Activated CD4-positive, alpha-beta T cell treated with anti-CD3 and anti-CD28 coated beads, Interleukin-2, amount 50 U/mL, for 16 hours (primary cell): ENCODE results near the gene IL4I1.

Source experiments
- DNase-seq: peaks from one replicate; pipeline ENCODE4 v3.0.0-alpha.2; 2020

The IL4I1 gene

GRCh38 chr19:49894011-49894664, 2.5 kb downstream of the IL4I1 start:
- DNase-seq = no peak

GRCh38 chr19:49892716-49893115, 4.0 kb downstream of the IL4I1 start:
- DNase-seq = no peak

GRCh38 chr19:49891393-49891792, 5.3 kb downstream of the IL4I1 start:
- DNase-seq = no peak

- DNase-seq = peak; percentile 41
Measured at GRCh38 chr19:49890349-49891311, 6.1 kb downstream of the IL4I1 start.

GRCh38 chr19:49889687-49890348, 6.9 kb downstream of the IL4I1 start:
- DNase-seq = peak; percentile 84

- no peak for DNase-seq
Measured at GRCh38 chr19:49889038-49889686, 7.5 kb downstream of the IL4I1 start.

- DNase-seq = no peak
Measured at GRCh38 chr19:49888510-49888824, 8.2 kb downstream of the IL4I1 start.

GRCh38 chr19:49887665-49888509, 8.8 kb downstream of the IL4I1 start:
- DNase-seq = no peak

- no peak for DNase-seq
Measured at GRCh38 chr19:49887037-49887664, 9.5 kb downstream of the IL4I1 start.

GRCh38 chr19:49884760-49885159, 11.9 kb downstream of the IL4I1 start:
- DNase-seq = no peak

GRCh38 chr19:49884109-49884508, 12.6 kb downstream of the IL4I1 start:
- DNase-seq = no peak

- no peak for DNase-seq
Measured at GRCh38 chr19:49883094-49883493, 13.6 kb downstream of the IL4I1 start.

GRCh38 chr19:49882643-49883042, 14.0 kb downstream of the IL4I1 start:
- DNase-seq = no peak

GRCh38 chr19:49881672-49882394, 14.9 kb downstream of the IL4I1 start:
- DNase-seq = no peak

GRCh38 chr19:49881186-49881585, 15.5 kb downstream of the IL4I1 start:
- DNase-seq = no peak

- no peak for DNase-seq
Measured at GRCh38 chr19:49880162-49880869, 16.4 kb downstream of the IL4I1 start.

- peak; percentile 42 for DNase-seq
Measured at GRCh38 chr19:49879243-49879963, 17.3 kb downstream of the IL4I1 start.

- DNase-seq = no peak
Measured at GRCh38 chr19:49878744-49879070, 18.0 kb downstream of the IL4I1 start.

- peak; percentile 99 for DNase-seq
Measured at GRCh38 chr19:49877879-49878743, 18.6 kb downstream of the IL4I1 start.
